Stomach (tissue), 4 donors: ENCODE data around the gene DUSP6.

Source experiments
- POLR2A ChIP-seq, 4 donors: fragments of 450-650 bp; IDR thresholded peaks; one replicate each; pipeline ENCODE4 v1.6.1; 2016; ENCODE audit warnings: antibody characterized with exemption in 4 of 4, control low read depth in 2 of 4, mild to moderate bottlenecking in 1 of 4, moderate library complexity in 1 of 4
- TF ChIP-seq, protein P1 (sequence below), 7 experiments: fragments of 450-650 bp in 4 of 7; fragments of 200-600 bp in 3 of 7; sonication (generic) in 3 of 7; IDR thresholded peaks; one replicate each; pipeline ENCODE4 v1.5.1; 2016 to 2019; ENCODE audit warnings: antibody characterized with exemption in 7 of 7, control low read depth in 2 of 7, mild to moderate bottlenecking in 1 of 7

DNA sequence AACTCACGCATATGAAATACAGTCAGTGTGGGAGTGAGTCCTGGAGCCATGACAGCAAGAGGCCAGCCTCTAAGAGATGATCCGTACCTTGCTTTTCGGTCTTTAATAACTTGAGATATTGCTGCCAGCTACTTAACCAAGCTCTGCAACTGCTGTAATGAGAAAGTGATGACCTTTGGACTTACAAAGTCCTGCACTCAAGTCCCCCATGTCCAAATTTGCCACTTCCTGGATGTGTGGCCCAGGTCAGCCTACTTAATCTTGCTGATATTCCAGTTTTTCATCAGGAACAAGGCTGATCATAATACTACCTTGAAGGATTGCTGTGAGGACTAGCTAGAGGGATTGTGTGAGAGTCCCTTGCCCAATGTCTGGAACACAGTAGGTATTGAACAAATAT, 33.8 kb upstream of the DUSP6 start:
- TF ChIP-seq, protein P1, sequence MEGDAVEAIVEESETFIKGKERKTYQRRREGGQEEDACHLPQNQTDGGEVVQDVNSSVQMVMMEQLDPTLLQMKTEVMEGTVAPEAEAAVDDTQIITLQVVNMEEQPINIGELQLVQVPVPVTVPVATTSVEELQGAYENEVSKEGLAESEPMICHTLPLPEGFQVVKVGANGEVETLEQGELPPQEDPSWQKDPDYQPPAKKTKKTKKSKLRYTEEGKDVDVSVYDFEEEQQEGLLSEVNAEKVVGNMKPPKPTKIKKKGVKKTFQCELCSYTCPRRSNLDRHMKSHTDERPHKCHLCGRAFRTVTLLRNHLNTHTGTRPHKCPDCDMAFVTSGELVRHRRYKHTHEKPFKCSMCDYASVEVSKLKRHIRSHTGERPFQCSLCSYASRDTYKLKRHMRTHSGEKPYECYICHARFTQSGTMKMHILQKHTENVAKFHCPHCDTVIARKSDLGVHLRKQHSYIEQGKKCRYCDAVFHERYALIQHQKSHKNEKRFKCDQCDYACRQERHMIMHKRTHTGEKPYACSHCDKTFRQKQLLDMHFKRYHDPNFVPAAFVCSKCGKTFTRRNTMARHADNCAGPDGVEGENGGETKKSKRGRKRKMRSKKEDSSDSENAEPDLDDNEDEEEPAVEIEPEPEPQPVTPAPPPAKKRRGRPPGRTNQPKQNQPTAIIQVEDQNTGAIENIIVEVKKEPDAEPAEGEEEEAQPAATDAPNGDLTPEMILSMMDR (IDR thresholded peaks at IDR 0.05), result no peak
- TF ChIP-seq POLR2A (IDR thresholded peaks at IDR 0.05), result no peak
